Panc1 (cell line): ENCODE data around the gene TMPRSS6. TPM values are rescaled to one million over a fixed set of nuclear protein-coding genes. Genes with fewer than 3 reads are reported as not detected.

Experiments used
- ATAC-seq: fragments of 200-7000 bp; cut with Tn5 transposase; 2 replicates; pipeline ENCODE4 v1.9.1; 2020; ENCODE audit warnings: mild to moderate bottlenecking, moderate library complexity
- BruUV-seq: library from RNA; stranded (reverse); fragments of 400-500 nt; replicated peaks from 2 replicates; lab custom pipeline; 2021; lab: Mats Ljungman, UMichigan
- CTCF ChIA-PET: fragments of 300-600 bp; sonication (Branson Sonifier 250); formaldehyde crosslinking; loops from one replicate; lab custom pipeline; 2022; ENCODE audit warnings: antibody characterized with exemption; lab: Charles Lee
- POLR2A ChIA-PET: fragments of 300-600 bp; sonication (Branson Sonifier 250); formaldehyde crosslinking; loops from one replicate; lab custom pipeline; 2022; ENCODE audit warnings: antibody characterized with exemption; lab: Charles Lee
- DNase-seq: peaks from one replicate; pipeline ENCODE4 v3.0.0-alpha.2; 2010; ENCODE audit warnings: low read depth, low spot score
- H3K27ac ChIP-seq: 2 replicates; pipeline ENCODE4 v1.5.1; 2011; ENCODE audit warnings: mild to moderate bottlenecking, low read length, inconsistent platforms
- H3K27me3 ChIP-seq: fragments of 200-500 bp; sonication (Bioruptor generic); 2 replicates; pipeline ENCODE4 v1.6.0; 2014; ENCODE audit warnings: low read length, inconsistent platforms; ENCODE audit not compliant: control insufficient read depth, insufficient read depth
- H3K36me3 ChIP-seq: fragments of 200-500 bp; sonication (Bioruptor generic); 2 replicates; pipeline ENCODE4 v1.5.1; 2014; ENCODE audit warnings: inconsistent platforms, mild to moderate bottlenecking, low read length, moderate library complexity; ENCODE audit not compliant: control insufficient read depth, insufficient read depth
- H3K4me1 ChIP-seq: 2 replicates; pipeline ENCODE4 v1.5.1; 2011; ENCODE audit warnings: inconsistent platforms, mild to moderate bottlenecking, low read length, moderate library complexity; ENCODE audit not compliant: control insufficient read depth, insufficient read depth
- H3K4me3 ChIP-seq, 2 experiments: 2 replicates each; pipeline ENCODE4 v1.5.1; 2011 to 2012; ENCODE audit warnings: low read depth in 2 of 2, low read length in 2 of 2, mild to moderate bottlenecking in 2 of 2, inconsistent platforms in 1 of 2, moderate library complexity in 1 of 2
- H3K9me3 ChIP-seq: fragments of 200-500 bp; sonication (Bioruptor generic); 2 replicates; pipeline ENCODE4 v1.5.1; 2014; ENCODE audit warnings: low read depth, mild to moderate bottlenecking, inconsistent platforms, low read length, moderate library complexity; ENCODE audit not compliant: control insufficient read depth, insufficient read depth
- CTCF ChIP-seq: fragments of 450-650 bp; IDR thresholded peaks from 2 replicates; pipeline ENCODE4 v1.5.1; 2017; ENCODE audit warnings: mild to moderate bottlenecking
- POLR2AphosphoS5 ChIP-seq: IDR thresholded peaks from 2 replicates; pipeline ENCODE4 v1.6.1; 2012; ENCODE audit warnings: mild to moderate bottlenecking, low read depth, low read length, moderate library complexity
- REST ChIP-seq, 2 experiments: IDR thresholded peaks; 2 replicates each; pipeline ENCODE4 v1.6.1; 2011 to 2012; ENCODE audit warnings: low read depth in 2 of 2, control low read depth in 1 of 2, low read length in 1 of 2, mild to moderate bottlenecking in 1 of 2, moderate library complexity in 1 of 2; ENCODE audit not compliant: insufficient read depth in 1 of 2
- SIN3A ChIP-seq: IDR thresholded peaks from 2 replicates; pipeline ENCODE4 v1.6.1; 2012; ENCODE audit warnings: low read depth, mild to moderate bottlenecking, low read length, moderate library complexity, borderline replicate concordance; ENCODE audit not compliant: insufficient read depth
- TCF7L2 ChIP-seq: IDR thresholded peaks from 2 replicates; pipeline ENCODE4 v1.6.1; 2011; ENCODE audit warnings: mild to moderate bottlenecking, low read depth, low read length, inconsistent platforms
- in situ Hi-C: cut with HindIII; loops from 2 replicates; pipeline ENCODE4 v1.10.0; 2016; ENCODE audit warnings: low sequenced_read_pairs, low pct_unique_long_range_greater_than_20kb
- intact Hi-C: fragments of 100-400 bp; cut with micrococcal nuclease; formaldehyde crosslinking; loops from one replicate; pipeline ENCODE4 v1.10.0; 2022; ENCODE audit not compliant: unreplicated experiment
- total RNA-seq: library from RNA; stranded (reverse); gene quantifications from one replicate; pipeline ENCODE4 v1.2.1, GENCODE V29; 2021; ENCODE audit not compliant: unreplicated experiment

The TMPRSS6 gene
- total RNA-seq, 1 experiment from 2014 or later, result not detected

GRCh38 chr22:37079668-37080171 is 29.8 kb downstream of the TMPRSS6 start:
- no peaks in the 10 kb centered on the region for H3K27me3 ChIP-seq
- BruUV-seq, result no TSS peak
- ATAC-seq (no peak), DNase-seq (no peak)
- intact Hi-C loops, result no loop called here
- no peaks in the 10 kb centered on the region for H3K36me3 ChIP-seq
- ChIA-PET CTCF (no interaction called here), POLR2A (no interaction called here)
- no peak overlapping the region for H3K4me3 ChIP-seq
- no peaks in the 10 kb centered on the region for H3K4me1 ChIP-seq
- in situ Hi-C loops, result no loop called here
- TF ChIP-seq POLR2AphosphoS5 (no peak), CTCF (no peak), REST (IDR thresholded peaks at IDR 0.05; ENCODE audit: insufficient read depth in 1 of 2, low read depth in 2 of 2, low read length in 1 of 2) (no peak)
- H3K9me3 ChIP-seq, result no peaks in the 10 kb centered on the region
- H3K27ac ChIP-seq, result no peak overlapping the region

- BruUV-seq, result no TSS peak
- H3K27ac ChIP-seq, result no peak overlapping the region
- POLR2A ChIA-PET, result no interaction called here
- in situ Hi-C loops, result no loop called here
- H3K36me3 ChIP-seq, result no peaks in the 10 kb centered on the region
- intact Hi-C loops, result no loop called here
- H3K4me3 ChIP-seq, result no peak overlapping the region
- H3K4me1 ChIP-seq, result no peaks in the 10 kb centered on the region
- DNase-seq (no peak), ATAC-seq (no peak)
- TF ChIP-seq TCF7L2 (no peak), SIN3A (no peak), CTCF (no peak), REST (IDR thresholded peaks at IDR 0.05; ENCODE audit: insufficient read depth in 1 of 2, low read depth in 2 of 2, low read length in 1 of 2) (no peak), POLR2AphosphoS5 (no peak)
- CTCF ChIA-PET, result no interaction called here
- H3K27me3 ChIP-seq, result no peaks in the 10 kb centered on the region
- H3K9me3 ChIP-seq, result no peaks in the 10 kb centered on the region
These were observed 30.4 kb downstream of the TMPRSS6 start for GRCh38 chr22:37079158-37079557.
